Measurements from ENCODE around the gene LUM.

GRCh38 chr12:91127306-91127705, 16.0 kb upstream of the LUM start:
- TF ChIP-seq CTCF (IDR thresholded peaks at IDR 0.05) (no peak), EP300 (IDR thresholded peaks at IDR 0.05) (no peak), POLR2A (IDR thresholded peaks at IDR 0.05) (no peak)
